ENCODE measurements around the gene ZNF853. TPM values are rescaled to one million over a fixed set of nuclear protein-coding genes. Genes with fewer than 3 reads are reported as not detected.
"Not testable (repeated sequence)": the region's sequence is repeated elsewhere in the genome, so short reads cannot be mapped to it uniquely, and the experiment has no call there.

Gene ZNF853
- polyA plus RNA-seq, 1 donor, result 13.8 TPM

GRCh38 chr7:6634971-6635370, 19.6 kb downstream of the ZNF853 start:
- DNase-seq, result not testable (repeated sequence)

DNA sequence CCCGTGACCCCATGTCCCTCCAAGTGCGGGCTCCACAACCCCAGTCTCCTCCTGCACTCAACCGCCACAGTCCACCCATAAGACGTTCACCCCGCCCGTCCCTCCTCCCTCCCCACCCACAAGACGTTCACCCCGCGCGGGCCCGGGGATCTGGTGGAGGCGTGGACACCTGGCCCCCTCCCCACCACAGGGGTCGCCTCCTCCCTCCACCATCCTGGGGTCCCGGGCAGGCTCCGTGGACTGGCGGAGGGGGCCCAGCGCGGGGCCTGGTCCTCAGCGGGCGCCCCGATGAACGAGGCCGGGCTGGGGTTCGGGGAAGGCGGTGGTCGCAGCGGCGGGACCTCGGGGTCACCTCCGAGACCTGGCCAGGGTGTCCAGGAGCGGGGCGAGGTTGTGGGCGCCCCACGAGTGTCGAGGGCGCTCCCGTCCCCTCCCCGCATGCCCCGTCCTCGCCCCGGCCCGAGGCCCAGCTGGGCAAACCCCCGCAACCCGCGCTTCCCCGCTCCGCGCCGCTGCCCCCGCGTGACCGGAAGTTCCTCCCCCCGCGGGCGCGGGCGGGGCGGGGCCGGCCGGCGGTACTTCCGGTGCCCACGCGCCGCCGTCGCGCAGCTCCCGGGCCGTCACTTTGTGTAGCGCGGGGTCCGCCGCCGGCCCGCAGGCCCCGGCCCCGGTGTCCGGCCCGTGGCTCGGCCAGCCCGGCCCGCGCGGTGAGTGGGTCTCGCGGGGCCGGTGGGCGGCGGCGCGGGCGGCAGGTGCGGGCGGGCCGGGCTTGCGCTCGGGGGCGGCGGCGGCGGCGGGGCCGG, 21.5 kb downstream of the ZNF853 start, which contains the start of gene ZNF316:
ZNF316 (plus strand) TSS at position 578 of the 803 bp plus-strand sequence. CDS start 5,092 bp downstream, outside the sequence.
- no peak for DNase-seq

DNA sequence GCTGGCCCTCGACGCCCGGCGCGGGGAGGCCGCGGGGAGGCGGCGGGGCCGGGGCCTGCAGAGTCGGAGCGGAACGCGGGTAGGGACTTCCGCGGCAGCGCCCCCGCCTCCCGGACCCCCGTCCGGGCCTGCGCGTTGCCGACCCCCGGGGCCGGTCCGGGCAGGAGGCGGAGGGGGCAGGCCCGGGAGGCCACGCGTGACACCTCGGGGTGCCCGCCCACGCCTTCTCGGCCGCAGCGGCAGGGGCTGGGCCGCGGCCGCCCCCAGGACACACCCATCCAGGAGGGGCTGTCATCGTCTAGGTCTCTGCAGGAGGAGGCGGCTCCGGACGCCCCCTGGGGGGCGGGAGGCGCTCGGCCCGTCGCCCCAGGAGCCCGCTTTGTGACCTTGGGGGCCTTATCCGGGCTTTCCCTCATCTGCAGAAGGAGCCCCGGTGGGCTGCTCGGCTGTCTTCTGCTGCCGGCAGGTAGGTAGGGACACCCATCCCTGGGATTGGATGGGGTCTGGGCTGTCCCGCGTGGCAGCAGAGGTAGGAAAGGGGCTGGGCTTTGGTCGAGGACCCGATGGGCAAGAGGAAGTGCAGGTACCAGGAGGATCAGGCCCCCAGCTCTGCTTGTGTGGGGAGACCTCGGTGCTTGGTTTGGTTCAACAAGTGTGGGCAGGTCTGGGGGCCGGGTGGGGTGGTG, 22.3 kb downstream of the ZNF853 start:
- no peak for DNase-seq

DNA sequence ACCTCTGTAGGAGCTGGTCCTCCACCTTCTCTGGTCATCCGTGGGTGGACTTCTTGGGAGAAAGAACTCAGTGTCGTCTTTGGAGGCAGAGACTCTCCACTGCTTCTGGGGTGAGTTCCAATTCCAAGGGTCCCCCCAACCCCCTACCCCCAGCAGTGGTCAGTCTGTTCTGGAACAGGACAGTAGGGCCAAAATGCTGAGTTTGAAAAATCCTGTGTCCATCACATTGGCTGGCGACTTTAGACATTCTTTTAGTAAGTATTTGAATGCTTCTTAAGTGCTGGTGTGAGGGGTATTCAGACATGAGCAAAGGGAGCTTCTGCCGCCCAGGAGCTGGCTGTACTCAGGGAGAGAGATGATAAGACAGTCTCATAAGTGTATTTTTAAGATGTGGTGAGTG, 23.6 kb downstream of the ZNF853 start:
- DNase-seq, result no peak

DNA sequence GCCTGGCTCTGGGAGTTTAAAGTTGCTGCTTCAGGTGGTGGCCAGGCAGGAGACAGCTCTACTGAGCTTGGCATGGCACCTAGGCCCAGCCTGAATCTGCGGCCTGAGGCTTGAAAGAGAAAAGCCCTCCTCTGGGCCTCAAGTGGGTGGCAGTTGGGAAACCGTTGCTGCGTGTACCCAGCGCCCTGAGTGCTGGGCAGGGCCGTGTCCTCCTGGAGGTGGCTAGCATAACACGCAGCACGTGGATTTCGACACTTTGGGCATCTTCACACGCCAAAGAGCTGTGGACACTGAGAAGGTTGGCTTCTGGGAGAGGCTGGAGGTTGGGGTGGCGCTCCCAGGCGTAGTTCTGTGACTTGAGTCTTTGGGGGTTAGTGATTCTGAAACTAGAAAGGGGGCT, 24.2 kb downstream of the ZNF853 start:
- no peak for DNase-seq

DNA sequence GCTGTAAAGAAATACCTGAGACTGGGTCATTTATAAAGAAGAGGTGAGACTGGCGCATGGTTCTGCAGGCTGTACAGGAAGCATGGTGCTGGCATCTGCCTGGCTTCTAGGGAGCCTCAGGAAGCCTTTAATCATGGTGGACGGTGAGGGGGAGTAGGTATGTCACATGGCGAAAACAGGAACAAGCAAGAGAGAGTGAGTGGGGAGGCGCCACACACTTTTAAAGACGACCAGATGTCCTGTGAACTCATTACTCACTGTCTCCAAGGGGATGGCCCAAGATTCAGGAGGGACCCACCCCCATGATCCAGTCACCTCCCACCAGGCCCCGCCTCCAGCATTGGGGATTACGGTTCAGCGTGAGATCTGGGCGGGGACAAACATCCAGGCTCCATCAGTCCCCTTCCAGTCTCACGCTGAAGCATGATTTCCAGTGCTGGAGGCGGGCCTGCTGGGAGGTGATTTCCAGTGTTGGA, 24.9 kb downstream of the ZNF853 start:
- no peak for DNase-seq

- DNase-seq, result no peak
Observed at GRCh38 chr7:6641305-6642035, 26.1 kb downstream of the ZNF853 start.

DNA sequence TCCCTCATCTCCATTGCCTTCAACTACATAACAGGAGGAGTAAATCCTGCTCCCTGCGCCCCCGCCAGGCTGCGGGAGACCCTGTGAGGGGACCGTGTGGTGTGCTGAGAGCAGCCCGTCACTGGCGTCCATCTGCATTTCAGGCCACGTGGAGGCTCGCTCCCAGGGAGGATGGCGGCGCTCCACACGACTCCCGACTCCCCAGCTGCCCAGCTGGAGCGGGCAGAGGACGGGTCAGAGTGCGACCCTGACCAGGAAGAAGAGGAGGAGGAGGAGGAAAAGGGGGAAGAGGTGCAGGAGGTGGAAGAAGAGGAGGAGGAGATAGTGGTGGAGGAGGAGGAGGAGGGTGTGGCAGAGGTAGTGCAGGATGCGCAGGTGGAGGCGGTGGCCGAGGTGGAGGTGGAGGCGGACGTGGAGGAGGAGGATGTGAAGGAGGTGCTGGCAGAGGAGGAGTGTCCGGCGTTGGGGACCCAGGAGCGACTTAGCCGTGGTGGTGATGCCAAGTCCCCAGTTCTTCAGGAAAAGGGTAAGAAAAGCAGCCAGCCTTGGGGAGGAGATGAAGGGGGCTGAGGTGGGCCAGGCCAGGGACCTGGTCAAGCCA, 26.9 kb downstream of the ZNF853 start:
- DNase-seq, result no peak

GRCh38 chr7:6642861-6643640, 27.6 kb downstream of the ZNF853 start:
- no peak for DNase-seq

DNA sequence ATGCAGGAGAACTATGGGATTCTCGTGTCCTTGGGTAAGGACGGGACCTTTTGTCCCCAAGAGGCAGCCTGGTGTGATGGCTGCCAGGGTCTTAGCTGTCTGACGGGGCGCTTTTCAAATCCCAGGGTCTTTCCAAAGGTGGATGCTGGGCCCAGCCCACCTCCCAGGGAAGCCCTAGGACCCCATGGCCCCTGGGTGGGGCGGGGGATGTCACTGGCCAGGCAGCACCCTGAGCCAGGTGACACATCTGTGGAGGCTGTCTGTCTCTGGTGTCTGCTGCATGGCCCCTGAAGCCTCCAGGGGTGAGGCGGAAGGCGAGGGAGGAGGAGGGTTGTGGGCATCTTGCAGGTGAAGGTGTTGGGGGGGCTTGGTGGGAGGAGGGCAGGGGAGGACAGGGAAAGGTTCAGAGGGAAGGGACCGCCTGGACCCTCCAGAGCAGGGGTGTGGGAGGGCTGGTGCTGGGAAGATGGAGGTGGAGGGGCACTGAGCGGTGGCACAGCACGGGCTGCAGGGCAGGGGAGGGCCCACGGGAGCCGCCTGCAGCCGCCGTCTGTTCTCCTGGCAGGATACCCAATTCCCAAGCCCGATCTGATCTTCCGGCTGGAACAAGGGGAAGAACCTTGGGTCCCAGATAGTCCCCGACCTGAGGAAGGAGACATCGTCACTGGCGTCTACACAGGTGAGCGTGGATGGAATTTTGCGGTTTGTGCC, 28.7 kb downstream of the ZNF853 start:
- no peak for DNase-seq

DNA sequence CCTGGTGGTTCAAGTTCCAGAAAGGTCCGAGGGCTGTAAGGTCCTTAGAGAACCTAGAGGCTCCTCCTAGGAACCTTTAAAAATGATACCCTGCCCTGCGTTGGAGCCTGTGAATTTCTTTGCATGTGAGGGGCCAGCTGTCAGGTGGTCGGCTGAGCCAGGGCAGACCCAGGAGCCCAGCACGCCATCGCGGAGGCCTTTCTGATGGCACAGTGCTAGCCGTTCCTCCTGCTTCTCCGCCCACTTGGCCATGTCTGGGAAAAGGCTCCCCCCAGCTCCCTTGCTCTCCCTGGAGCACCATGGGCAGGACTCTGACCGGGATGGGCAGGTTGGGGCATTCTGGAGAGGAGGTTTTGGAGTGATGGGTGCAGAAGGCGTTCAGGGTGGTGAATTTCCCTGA, 29.3 kb downstream of the ZNF853 start:
- no peak for DNase-seq

- DNase-seq, result peak; percentile 47
Observed at GRCh38 chr7:6646465-6646864, 31.1 kb downstream of the ZNF853 start.

DNA sequence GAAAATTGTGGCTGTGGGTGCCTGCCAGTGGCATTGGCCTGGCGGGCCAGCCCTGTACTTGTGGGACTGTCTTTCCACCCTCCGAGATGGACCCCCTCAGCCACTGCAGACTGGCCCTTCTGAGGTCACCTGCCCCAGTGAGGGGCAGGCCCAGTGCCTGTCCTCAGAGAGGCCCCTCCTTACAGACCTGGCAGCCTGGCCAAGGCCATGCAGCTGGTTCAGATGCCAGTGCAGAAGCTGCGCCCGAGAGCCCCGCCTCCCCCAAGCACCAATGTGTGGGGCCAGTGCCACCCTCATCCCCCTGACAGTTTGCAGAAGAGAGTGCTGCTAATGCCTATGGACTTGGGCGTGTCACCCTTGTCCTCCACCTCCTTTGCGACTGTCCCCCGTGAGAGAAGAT, 31.7 kb downstream of the ZNF853 start:
- no peak for DNase-seq

DNA sequence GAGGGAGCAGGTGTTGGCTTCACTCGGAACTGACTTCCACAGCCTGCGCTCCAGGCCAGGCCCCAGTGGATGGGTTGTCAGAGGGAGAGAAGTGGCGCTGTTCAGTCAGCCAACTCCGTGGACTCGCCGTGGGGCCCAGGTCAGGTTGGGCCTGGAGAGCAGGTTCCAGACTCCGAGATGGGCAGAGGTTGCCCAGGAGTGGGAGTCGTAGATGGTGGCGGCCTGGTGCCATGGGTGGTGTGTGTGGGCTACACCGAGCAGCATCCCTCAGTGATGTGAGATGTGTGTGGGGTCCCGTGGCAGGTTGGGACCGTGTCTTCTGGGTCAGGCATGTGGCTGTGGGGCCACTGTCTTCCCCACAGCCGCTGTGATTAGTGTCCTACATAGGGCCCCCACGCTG, 32.1 kb downstream of the ZNF853 start:
- DNase-seq, result no peak

GRCh38 chr7:6648066-6648814, 32.8 kb downstream of the ZNF853 start:
- no peak for DNase-seq

DNA sequence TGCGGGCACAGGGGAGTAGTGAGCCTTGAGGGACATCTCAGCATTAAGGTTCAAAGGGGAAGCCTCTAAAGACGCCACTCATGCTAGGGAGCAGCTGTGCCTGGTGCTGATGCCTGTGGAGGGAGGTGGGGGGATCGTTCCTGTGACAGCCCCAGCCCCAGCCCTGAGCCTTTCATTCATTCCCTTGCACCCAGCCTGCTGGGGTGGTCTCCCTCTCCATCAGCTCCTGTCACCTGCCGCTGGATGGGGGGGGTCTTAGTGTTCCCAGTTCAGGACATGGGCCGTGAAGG, 33.4 kb downstream of the ZNF853 start:
- no peak for DNase-seq

- DNase-seq, result no peak
Observed at GRCh38 chr7:6649241-6649961, 34.0 kb downstream of the ZNF853 start.

DNA sequence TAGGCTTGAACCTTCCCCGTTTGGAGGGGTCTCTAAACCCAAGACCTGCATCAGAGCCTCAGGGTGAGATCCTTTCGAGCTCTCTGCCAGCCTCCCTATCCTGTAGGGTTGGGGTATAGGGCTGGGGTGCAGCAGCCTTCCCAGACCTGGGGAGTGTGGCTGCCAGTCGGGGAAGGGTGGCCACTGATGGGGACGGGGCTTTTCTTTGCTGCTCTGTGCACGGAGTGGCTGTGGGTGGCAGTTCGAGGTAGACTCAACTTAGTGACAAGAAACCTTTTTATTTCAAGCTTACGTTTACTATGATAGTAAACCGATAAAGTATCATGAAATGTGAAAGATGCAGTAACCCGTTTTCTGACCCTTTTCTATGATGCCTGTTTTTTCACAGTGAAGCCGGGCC, 34.7 kb downstream of the ZNF853 start:
- DNase-seq, result no peak

DNA sequence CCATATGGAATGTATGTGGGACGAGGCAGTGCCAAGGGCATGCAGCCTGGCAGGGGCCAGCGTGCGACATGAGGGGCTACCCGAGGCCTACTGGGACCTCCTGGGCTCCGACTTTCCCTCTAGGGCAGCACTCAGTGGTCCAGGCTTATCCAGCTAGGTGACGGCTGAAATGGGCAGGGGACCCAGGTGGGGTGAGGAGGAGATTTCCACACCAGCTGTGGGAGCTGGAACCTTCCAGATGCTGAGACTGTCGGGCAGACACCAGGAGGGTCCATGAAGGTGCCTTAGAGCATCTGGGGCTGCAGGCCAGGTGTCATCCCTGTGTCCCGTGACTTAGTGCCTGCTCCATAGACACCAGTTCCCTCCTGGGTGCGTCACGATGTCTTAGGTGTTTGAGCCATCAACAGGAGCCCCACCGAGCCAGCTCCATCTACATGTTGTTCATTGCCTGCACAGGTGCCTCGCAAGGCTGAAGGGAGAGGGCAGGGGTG, 35.2 kb downstream of the ZNF853 start:
- DNase-seq, result no peak
